Stomach (tissue), 9 donors: Measurements from ENCODE around the gene PROC. TPM values are rescaled to one million over a fixed set of nuclear protein-coding genes. Genes with fewer than 3 reads are reported as not detected.
A peak's percentile ranks its signal among the peaks of the same experiment; 100 is the strongest.

Experiments
- DNase-seq, 2 donors: peaks; one replicate each; pipeline versions ENCODE4 v3.0.0 to v3.0.0-alpha.2; 2013 to 2019
- H3K27ac ChIP-seq, 5 donors: fragments of 200-600 bp in 4 of 5; sonication (generic) in 4 of 5; one replicate each; pipeline ENCODE4 v1.5.1; 2013 to 2019; ENCODE audit warnings: mild to moderate bottlenecking in 1 of 5, moderate library complexity in 1 of 5
- H3K27me3 ChIP-seq, 3 donors: fragments of 200-600 bp; sonication (generic); one replicate each; pipeline ENCODE4 v1.5.1; 2017 to 2019; ENCODE audit warnings: mixed run types in 1 of 3
- H3K36me3 ChIP-seq, 4 donors: fragments of 200-600 bp; sonication (generic); 1 replicate in 3 of 4; 2 replicates in 1 of 4; pipeline ENCODE4 v1.5.1; 2016 to 2019
- H3K4me1 ChIP-seq, 4 donors: fragments of 200-600 bp; sonication (generic); one replicate each; pipeline ENCODE4 v1.5.1; 2016 to 2019
- H3K4me3 ChIP-seq, 4 donors: fragments of 200-600 bp; sonication (generic) in 3 of 4; one replicate each; pipeline ENCODE4 v1.5.1; 2016 to 2019; ENCODE audit warnings: mild to moderate bottlenecking in 1 of 4
- H3K9me3 ChIP-seq, 4 donors: fragments of 200-600 bp; sonication (generic); one replicate each; pipeline ENCODE4 v1.5.1; 2016 to 2019
- EP300 ChIP-seq: sonication (generic); formaldehyde crosslinking; IDR thresholded peaks from one replicate; pipeline ENCODE4 v1.6.1; 2017; ENCODE audit warnings: antibody characterized with exemption
- POLR2A ChIP-seq, 4 donors: fragments of 450-650 bp; IDR thresholded peaks; one replicate each; pipeline ENCODE4 v1.6.1; 2016; ENCODE audit warnings: antibody characterized with exemption in 4 of 4, control low read depth in 2 of 4, mild to moderate bottlenecking in 1 of 4, moderate library complexity in 1 of 4
- POLR2AphosphoS5 ChIP-seq, 3 donors: sonication (generic); formaldehyde crosslinking; IDR thresholded peaks; one replicate each; pipeline ENCODE4 v1.6.1; 2016; ENCODE audit warnings: antibody characterized with exemption in 3 of 3
- WGBS, 5 donors: extraction: QIAGEN DNeasy Blood & Tissue Kit in 3 of 5; methylation state at CpG; one replicate each; pipeline versions ENCODE4 v1.1.5 to v1.1.7; 2013 to 2018; 5-methylcytosine and 5-hydroxymethylcytosine counted together
- intact Hi-C: fragments of 100-400 bp; cut with DNase I; formaldehyde crosslinking; loops from one replicate; pipeline ENCODE4 v1.15.1; 2023; ENCODE audit warnings: low total_unique reads
- polyA plus RNA-seq, 3 donors: library from polyadenylated mRNA; stranded (reverse); fragments of 200-250 nt; gene quantifications; one replicate each; pipeline ENCODE4 v1.2.3, GENCODE V29; 2013
- total RNA-seq, 5 donors: library from RNA; depleted of rRNA; stranded (reverse); fragments of >200 nt; gene quantifications; one replicate each; pipeline versions ENCODE4 v1.1.0 to v1.2.3, GENCODE V29; 2014 to 2016
- TF ChIP-seq, protein P1 (sequence below), 7 experiments: fragments of 450-650 bp in 4 of 7; fragments of 200-600 bp in 3 of 7; sonication (generic) in 3 of 7; IDR thresholded peaks; one replicate each; pipeline ENCODE4 v1.5.1; 2016 to 2019; ENCODE audit warnings: antibody characterized with exemption in 7 of 7, control low read depth in 2 of 7, mild to moderate bottlenecking in 1 of 7
- donor health status: healthy with polysubstance abuse.
- donor health status: Bipolar disorder and iron deficiency.
- donor health status: healthy.

PROC gene
- total and polyA plus RNA-seq, 8 donors: 1.2 to 6.8 (median 4.6) TPM; not detected in 1

DNA sequence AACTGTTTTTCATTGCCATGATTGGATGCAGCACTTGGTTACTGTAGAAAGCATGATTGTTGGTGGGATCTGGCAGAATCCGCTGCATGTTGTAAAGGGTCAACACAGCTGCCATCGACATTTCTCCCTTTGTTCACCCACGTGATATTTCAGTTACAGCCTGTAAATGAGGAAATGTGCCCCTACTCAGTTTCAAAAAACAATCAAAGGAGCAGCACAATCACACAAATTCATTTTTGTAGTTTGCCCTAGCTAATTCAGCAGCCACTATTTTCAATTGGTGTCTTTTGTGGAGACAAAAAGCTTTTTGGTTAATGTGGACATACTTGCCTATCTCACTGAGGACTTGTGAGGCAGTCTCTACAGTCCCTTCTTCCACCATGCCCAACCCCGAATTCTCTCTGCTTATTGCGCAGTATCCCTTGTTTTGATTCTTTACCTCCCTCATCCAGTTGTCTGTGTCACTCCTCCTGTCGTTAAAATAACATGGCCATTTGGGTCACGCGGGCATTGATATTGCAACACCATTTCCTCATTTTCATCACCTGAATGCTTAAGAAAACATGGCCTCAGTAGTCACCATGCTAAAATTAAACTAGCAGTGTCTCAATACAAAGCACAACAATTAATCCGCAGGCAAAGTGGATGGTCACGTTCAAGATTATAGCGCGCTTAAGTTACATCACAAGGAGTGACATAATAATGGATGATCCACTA is 6.4 kb upstream of the PROC start:
- H3K4me3 ChIP-seq: no peak overlapping the region
- H3K27ac ChIP-seq: peak overlapping the region in 4 of 5 donors; percentile 56 to 76 (median 68)
- peaks cover 0 to 7% (median 0%) of the 10 kb centered on the region in 3 donors for H3K27me3 ChIP-seq
- no peak for DNase-seq
- WGBS, 5 donors: 67 to 81% (median 70%) methylated on average over 12 of the region's 12 CpGs
- no peaks in the 10 kb centered on the region for H3K9me3 ChIP-seq
- no peaks in the 10 kb centered on the region for H3K36me3 ChIP-seq
- intact Hi-C loops: no loop called here
- peaks cover 51 to 77% (median 53%) of the 10 kb centered on the region in 4 donors for H3K4me1 ChIP-seq
- no peak for TF ChIP-seq POLR2AphosphoS5 (IDR thresholded peaks at IDR 0.05)
- TF ChIP-seq POLR2A (IDR thresholded peaks at IDR 0.05): no peak
- TF ChIP-seq, protein P1, sequence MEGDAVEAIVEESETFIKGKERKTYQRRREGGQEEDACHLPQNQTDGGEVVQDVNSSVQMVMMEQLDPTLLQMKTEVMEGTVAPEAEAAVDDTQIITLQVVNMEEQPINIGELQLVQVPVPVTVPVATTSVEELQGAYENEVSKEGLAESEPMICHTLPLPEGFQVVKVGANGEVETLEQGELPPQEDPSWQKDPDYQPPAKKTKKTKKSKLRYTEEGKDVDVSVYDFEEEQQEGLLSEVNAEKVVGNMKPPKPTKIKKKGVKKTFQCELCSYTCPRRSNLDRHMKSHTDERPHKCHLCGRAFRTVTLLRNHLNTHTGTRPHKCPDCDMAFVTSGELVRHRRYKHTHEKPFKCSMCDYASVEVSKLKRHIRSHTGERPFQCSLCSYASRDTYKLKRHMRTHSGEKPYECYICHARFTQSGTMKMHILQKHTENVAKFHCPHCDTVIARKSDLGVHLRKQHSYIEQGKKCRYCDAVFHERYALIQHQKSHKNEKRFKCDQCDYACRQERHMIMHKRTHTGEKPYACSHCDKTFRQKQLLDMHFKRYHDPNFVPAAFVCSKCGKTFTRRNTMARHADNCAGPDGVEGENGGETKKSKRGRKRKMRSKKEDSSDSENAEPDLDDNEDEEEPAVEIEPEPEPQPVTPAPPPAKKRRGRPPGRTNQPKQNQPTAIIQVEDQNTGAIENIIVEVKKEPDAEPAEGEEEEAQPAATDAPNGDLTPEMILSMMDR (IDR thresholded peaks at IDR 0.05): no peak
- no peak for TF ChIP-seq EP300

DNA sequence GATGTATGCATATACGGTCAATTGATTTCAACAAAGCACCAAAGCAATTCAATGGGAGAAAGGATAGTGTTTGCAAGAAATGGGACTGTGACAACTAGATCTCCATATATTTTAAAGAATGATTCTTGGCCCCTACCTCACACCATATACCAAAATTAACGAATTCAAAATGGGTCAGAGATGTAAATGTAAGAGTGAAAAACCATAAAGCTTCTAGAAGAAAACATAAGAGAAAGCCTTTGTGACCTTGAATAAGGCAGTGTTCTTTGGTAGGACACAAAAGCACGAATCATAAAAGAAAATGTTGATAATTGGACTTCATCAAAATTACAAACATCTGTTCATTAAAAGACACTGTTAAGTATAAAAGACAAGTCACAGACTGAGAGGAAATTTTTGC is 5.0 kb upstream of the PROC start:
- TF ChIP-seq POLR2AphosphoS5 (IDR thresholded peaks at IDR 0.05): no peak
- TF ChIP-seq, protein P1 (IDR thresholded peaks at IDR 0.05): no peak
- TF ChIP-seq POLR2A (IDR thresholded peaks at IDR 0.05): no peak
- no peak for TF ChIP-seq EP300
- H3K4me1 ChIP-seq: peaks cover 46 to 69% (median 49%) of the 10 kb centered on the region in 4 donors
- H3K9me3 ChIP-seq: no peaks in the 10 kb centered on the region
- H3K4me3 ChIP-seq: no peak overlapping the region
- no peak for DNase-seq
- H3K36me3 ChIP-seq: no peaks in the 10 kb centered on the region
- H3K27ac ChIP-seq: no peak overlapping the region
- intact Hi-C loops: no loop called here
- 90 to 94% (median 92%) methylated on average over 3 of the region's 3 CpGs for WGBS, 5 donors
- peaks cover 0 to 17% (median 0%) of the 10 kb centered on the region in 3 donors for H3K27me3 ChIP-seq

DNA sequence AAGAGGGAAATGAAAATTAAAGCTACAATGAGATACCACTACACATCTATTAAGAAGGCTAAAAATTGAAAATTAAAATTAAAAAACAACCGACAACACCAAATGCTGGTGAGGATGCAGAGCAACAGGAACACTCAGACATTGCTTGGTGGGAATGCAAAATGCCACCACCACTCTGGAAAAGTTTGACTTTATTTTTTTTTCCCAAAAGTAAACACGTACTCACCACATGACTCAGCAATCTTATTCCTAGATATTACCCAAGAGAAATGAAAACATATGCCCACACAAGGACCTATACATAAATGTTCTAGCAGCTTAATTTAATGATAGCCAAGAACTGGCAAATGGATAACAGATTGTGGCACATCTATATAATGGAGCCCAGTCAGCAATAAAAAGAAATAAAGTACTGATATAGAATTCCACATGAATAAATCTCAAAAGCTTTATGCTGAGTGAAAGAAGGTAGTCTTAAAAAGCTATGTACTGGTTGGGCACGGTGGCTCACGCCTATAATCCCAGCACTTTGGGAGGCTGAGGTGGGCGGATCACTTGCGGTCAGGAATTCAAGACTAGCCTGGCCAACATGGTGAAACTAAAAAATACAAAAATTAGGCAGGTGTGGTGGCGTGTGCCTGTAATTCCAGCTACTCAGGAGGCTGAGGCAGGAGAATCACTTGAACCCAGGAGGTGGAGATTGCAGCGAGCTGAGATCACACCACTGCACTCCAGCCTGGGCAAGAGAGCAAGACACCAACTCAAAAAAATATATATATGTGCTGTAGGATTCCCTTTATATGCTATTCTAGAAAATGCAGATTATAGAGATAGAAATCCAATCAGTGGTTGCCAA is 4.2 kb upstream of the PROC start:
- TF ChIP-seq EP300 (no peak), POLR2AphosphoS5 (IDR thresholded peaks at IDR 0.05) (no peak), POLR2A (IDR thresholded peaks at IDR 0.05) (no peak)
- TF ChIP-seq, protein P1 (IDR thresholded peaks at IDR 0.05): no peak
- peak in 1 of 2 donors; percentile 16 for DNase-seq
- Histone ChIP-seq H3K4me1 (peaks cover 43 to 60% (median 45%) of the 10 kb centered on the region in 4 donors), H3K36me3 (no peaks in the 10 kb centered on the region), H3K9me3 (no peaks in the 10 kb centered on the region), H3K27me3 (peaks cover 0 to 17% (median 0%) of the 10 kb centered on the region in 3 donors), H3K4me3 (no peak overlapping the region), H3K27ac (peak overlapping the region in 2 of 5 donors; percentile 13 to 33)
- intact Hi-C loops: no loop called here
- 71 to 83% (median 78%) methylated on average over 8 of the region's 8 CpGs for WGBS, 5 donors
